DND-41 (cell line): ENCODE measurements around the gene ZMYND11.

Experiments used
- ATAC-seq: fragments of 200-7000 bp; cut with Tn5 transposase; 3 replicates; pipeline ENCODE4 v1.9.1; 2021; ENCODE audit warnings: low read depth; ENCODE audit not compliant: insufficient read depth
- DNase-seq: peaks from one replicate; pipeline ENCODE4 v3.0.0-alpha.2; 2020
- H2AFZ ChIP-seq: 2 replicates; pipeline ENCODE4 v1.6.0; 2012; ENCODE audit warnings: low read depth, low read length
- H3K27ac ChIP-seq: 2 replicates; pipeline ENCODE4 v1.5.1; 2012; ENCODE audit warnings: low read length, inconsistent platforms
- H3K27me3 ChIP-seq: fragments of 200-600 bp; sonication (generic); 2 replicates; pipeline ENCODE4 v1.6.0; 2012; ENCODE audit warnings: low read length, mild to moderate bottlenecking, inconsistent platforms; ENCODE audit not compliant: insufficient read depth, poor library complexity
- H3K36me3 ChIP-seq: 2 replicates; pipeline ENCODE4 v1.5.1; 2012; ENCODE audit warnings: low read length, inconsistent platforms; ENCODE audit not compliant: insufficient read depth
- H3K4me1 ChIP-seq: 2 replicates; pipeline ENCODE4 v1.5.1; 2012; ENCODE audit warnings: mild to moderate bottlenecking, low read length; ENCODE audit not compliant: insufficient read depth
- H3K4me2 ChIP-seq: 2 replicates; pipeline ENCODE4 v1.6.0; 2012; ENCODE audit warnings: mild to moderate bottlenecking, moderate library complexity, low read length, inconsistent platforms; ENCODE audit not compliant: insufficient read depth
- H3K4me3 ChIP-seq, 2 experiments: fragments of 200-600 bp in 1 of 2; shearing (Covaris generic) in 1 of 2; 2 replicates each; pipeline ENCODE4 v1.5.1; 2012 to 2016; ENCODE audit warnings: inconsistent platforms in 2 of 2, low read length in 2 of 2, mild to moderate bottlenecking in 2 of 2, low read depth in 1 of 2, moderate library complexity in 1 of 2
- H3K79me2 ChIP-seq: 2 replicates; pipeline ENCODE4 v1.6.0; 2012; ENCODE audit warnings: low read length, inconsistent platforms; ENCODE audit not compliant: insufficient read depth
- H3K9ac ChIP-seq: 2 replicates; pipeline ENCODE4 v1.6.0; 2012; ENCODE audit warnings: low read depth, mild to moderate bottlenecking, inconsistent platforms, low read length, moderate library complexity
- H3K9me3 ChIP-seq: 2 replicates; pipeline ENCODE4 v1.5.1; 2012; ENCODE audit warnings: low read length, moderate library complexity, mild to moderate bottlenecking, inconsistent platforms; ENCODE audit not compliant: insufficient read depth, severe bottlenecking
- H4K20me1 ChIP-seq: 2 replicates; pipeline ENCODE4 v1.6.0; 2012; ENCODE audit warnings: low read length; ENCODE audit not compliant: insufficient read depth
- CTCF ChIP-seq: IDR thresholded peaks from 2 replicates; pipeline ENCODE4 v1.5.1; 2012; ENCODE audit warnings: borderline replicate concordance, low read length, moderate library complexity, mild to moderate bottlenecking; ENCODE audit not compliant: poor library complexity, severe bottlenecking; ENCODE audit errors: extremely low read depth
- EZH2 ChIP-seq: IDR thresholded peaks from 3 replicates; pipeline ENCODE4 v1.6.1; 2012; ENCODE audit warnings: borderline replicate concordance, low read depth, mild to moderate bottlenecking, moderate library complexity, low read length, inconsistent platforms; ENCODE audit not compliant: severe bottlenecking

The ZMYND11 gene

DNA sequence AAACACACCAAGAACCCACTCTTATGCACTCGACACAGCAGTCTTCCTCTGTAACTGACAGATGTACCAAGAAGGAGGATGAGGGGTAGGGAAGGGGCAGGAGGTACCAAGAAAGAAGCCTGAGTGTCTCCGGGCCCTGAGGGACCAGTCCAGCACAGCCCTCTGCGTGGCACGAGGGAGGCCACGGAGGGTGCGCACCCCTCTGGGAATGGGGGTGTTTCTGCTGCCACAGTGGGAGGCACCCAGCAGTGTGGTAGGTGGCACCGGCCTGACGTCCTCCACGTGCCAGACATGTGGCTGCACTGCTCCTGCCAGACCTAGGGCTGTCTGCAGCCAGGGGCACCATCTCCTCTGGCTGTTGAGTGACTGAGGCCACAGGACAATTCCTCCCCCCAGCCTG lies 154.3 kb downstream of the ZMYND11 start:
- Histone ChIP-seq H3K27ac (no peak overlapping the region), H3K36me3 (no peaks in the 10 kb centered on the region), H3K9me3 (no peaks in the 10 kb centered on the region), H3K4me3 (no peak overlapping the region), H2AFZ (no peak overlapping the region), H3K4me1 (no peaks in the 10 kb centered on the region), H3K9ac (no peak overlapping the region), H3K4me2 (no peak overlapping the region), H3K27me3 (no peaks in the 10 kb centered on the region), H4K20me1 (no peaks in the 10 kb centered on the region), H3K79me2 (no peaks in the 10 kb centered on the region)
- TF ChIP-seq CTCF (no peak), EZH2 (no peak)
- DNase-seq (no peak), ATAC-seq (no peak)

DNA sequence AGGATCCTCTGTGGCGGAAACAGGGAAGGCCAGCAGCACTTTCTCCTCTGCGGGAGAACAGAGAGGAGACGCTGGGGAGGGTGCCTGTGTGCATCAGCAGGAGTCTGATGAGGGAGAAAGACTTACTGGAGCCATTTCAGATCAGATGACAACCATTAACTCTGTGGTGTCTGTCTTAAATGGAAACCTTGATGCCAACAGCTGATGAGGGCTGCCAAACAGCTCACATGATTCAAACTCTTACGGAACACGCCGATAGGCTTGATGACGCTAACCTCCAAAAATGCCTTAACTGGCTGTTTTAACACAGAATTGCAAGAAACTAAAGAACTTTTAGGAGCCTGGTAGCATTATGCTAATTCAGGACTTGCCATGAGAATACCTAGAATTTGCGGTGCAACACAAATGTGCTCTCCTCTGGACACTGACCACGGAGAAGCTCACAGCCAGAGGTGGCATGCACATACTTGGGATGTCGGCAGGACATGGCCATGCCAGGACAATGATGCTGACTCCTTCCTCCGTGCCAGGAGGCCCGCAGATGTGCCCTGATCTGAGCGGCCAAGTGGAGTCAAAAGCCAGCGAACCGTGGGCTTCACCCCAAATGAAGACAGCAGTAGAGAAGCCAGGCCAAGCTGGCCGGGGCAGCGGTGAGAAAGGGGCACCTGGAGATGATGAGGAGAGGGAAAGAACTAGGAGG lies 154.9 kb downstream of the ZMYND11 start:
- no peaks in the 10 kb centered on the region for H3K9me3 ChIP-seq
- ATAC-seq (no peak), DNase-seq (no peak)
- H3K9ac ChIP-seq = no peak overlapping the region
- no peak for TF ChIP-seq CTCF
- TF ChIP-seq EZH2 = no peak
- no peaks in the 10 kb centered on the region for H4K20me1 ChIP-seq
- H3K4me2 ChIP-seq = no peak overlapping the region
- no peaks in the 10 kb centered on the region for H3K4me1 ChIP-seq
- H2AFZ ChIP-seq = no peak overlapping the region
- H3K4me3 ChIP-seq = no peak overlapping the region
- no peak overlapping the region for H3K27ac ChIP-seq
- no peaks in the 10 kb centered on the region for H3K79me2 ChIP-seq
- no peaks in the 10 kb centered on the region for H3K27me3 ChIP-seq
- H3K36me3 ChIP-seq = no peaks in the 10 kb centered on the region

DNA sequence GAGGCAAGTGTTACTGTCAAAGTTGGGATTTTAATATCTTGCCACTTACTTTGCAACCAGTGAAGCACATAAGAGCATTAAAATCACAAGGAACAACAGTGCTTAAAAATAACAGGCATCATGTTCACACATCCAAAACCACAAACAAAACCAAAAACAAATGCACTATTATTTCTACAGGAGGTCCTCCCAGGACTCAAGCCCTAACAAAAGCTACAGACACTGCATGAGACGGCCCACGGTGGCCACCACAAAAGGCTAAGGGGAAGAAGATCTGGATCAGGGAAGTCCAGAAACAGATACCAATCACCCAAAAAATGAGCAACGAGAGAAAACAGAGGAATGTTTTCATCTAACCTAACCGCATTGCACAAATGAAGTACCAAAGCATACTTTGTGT lies 158.4 kb downstream of the ZMYND11 start:
- Histone ChIP-seq H3K27me3 (no peaks in the 10 kb centered on the region), H3K9ac (no peak overlapping the region), H2AFZ (no peak overlapping the region), H3K79me2 (no peaks in the 10 kb centered on the region), H3K4me2 (no peak overlapping the region), H3K27ac (no peak overlapping the region), H3K4me3 (no peak overlapping the region), H3K9me3 (no peaks in the 10 kb centered on the region), H4K20me1 (no peaks in the 10 kb centered on the region), H3K36me3 (no peaks in the 10 kb centered on the region), H3K4me1 (no peaks in the 10 kb centered on the region)
- ATAC-seq (no peak), DNase-seq (no peak)
- TF ChIP-seq EZH2 (no peak), CTCF (no peak)

GRCh38 chr10:297567-297966 lies 162.3 kb downstream of the ZMYND11 start:
- Histone ChIP-seq H3K9me3 (no peaks in the 10 kb centered on the region), H3K9ac (no peak overlapping the region), H3K27ac (no peak overlapping the region), H3K4me3 (no peak overlapping the region), H3K4me2 (no peak overlapping the region), H3K4me1 (no peaks in the 10 kb centered on the region), H4K20me1 (no peaks in the 10 kb centered on the region), H3K27me3 (no peaks in the 10 kb centered on the region), H2AFZ (no peak overlapping the region), H3K79me2 (no peaks in the 10 kb centered on the region), H3K36me3 (no peaks in the 10 kb centered on the region)
- no peak for DNase-seq
- TF ChIP-seq EZH2 (no peak), CTCF (no peak)
- ATAC-seq = no peak
